ENCODE data around the gene SLC13A4.

DNA sequence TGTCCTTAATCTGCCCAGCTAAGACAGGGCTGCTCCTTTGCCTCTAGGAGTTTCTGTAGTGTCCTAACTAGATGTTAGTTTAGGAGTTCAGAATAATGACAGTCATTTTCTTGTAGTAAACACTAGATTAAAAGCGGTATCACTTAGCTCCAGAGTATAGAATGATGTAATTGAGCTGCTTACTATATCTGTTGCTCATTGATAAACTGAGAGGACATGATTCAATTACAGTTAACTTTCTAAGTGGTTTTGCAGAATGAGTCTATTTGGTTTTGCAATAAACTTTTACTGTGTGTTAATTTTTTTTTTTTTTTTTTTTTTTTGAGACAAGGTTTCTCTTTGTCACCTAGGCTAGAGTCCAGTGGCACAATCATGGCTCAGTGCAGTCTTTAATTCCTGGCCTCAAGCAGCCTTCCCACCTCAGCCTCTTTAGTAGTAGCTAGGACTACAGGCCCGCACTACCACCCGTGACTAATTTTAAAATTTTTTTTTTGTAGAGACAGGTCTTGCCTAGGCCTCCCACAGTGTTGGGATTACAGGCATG lies 63.9 kb downstream of the SLC13A4 start:
- TF ChIP-seq, protein P1, sequence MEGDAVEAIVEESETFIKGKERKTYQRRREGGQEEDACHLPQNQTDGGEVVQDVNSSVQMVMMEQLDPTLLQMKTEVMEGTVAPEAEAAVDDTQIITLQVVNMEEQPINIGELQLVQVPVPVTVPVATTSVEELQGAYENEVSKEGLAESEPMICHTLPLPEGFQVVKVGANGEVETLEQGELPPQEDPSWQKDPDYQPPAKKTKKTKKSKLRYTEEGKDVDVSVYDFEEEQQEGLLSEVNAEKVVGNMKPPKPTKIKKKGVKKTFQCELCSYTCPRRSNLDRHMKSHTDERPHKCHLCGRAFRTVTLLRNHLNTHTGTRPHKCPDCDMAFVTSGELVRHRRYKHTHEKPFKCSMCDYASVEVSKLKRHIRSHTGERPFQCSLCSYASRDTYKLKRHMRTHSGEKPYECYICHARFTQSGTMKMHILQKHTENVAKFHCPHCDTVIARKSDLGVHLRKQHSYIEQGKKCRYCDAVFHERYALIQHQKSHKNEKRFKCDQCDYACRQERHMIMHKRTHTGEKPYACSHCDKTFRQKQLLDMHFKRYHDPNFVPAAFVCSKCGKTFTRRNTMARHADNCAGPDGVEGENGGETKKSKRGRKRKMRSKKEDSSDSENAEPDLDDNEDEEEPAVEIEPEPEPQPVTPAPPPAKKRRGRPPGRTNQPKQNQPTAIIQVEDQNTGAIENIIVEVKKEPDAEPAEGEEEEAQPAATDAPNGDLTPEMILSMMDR (IDR thresholded peaks at IDR 0.05) = no peak
- TF ChIP-seq POLR2A (IDR thresholded peaks at IDR 0.05) = no peak
- no peak for TF ChIP-seq EP300 (IDR thresholded peaks at IDR 0.05)
